Measurements from ENCODE around the gene SLC25A34.
"Not testable (repeated sequence)": the region's sequence is repeated elsewhere in the genome, so short reads cannot be mapped to it uniquely, and the experiment has no call there.

Gene SLC25A34

GRCh38 chr1:15736038-15736891 lies at the start of gene SLC25A34:
Gene SLC25A34, plus strand, starts transcription at chr1:15736258. Its CDS starts 228 bp downstream, at chr1:15736486.
- no peak for DNase-seq

GRCh38 chr1:15687446-15687845 lies 48.6 kb upstream of the SLC25A34 start:
- no peak for DNase-seq

DNA sequence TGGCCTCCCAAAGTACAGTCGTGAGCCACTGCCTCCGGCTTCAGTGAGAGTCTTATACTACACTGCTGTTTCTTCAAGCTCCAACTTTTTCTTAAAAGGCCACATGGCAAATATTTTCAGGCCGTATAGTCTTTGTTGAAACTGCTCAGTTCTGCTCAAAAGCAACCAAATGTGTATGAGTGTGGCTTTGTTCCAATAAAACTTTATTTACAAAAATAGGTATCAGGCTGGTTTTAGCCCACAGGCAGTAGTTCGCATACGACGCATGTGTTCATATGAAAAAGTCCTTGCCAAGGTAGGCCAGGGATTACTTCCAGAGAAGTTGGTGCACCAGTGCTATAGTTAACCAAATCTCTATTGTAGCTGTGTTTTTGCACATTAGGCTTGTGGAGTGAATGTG lies 45.7 kb upstream of the SLC25A34 start:
- no peak for DNase-seq

DNA sequence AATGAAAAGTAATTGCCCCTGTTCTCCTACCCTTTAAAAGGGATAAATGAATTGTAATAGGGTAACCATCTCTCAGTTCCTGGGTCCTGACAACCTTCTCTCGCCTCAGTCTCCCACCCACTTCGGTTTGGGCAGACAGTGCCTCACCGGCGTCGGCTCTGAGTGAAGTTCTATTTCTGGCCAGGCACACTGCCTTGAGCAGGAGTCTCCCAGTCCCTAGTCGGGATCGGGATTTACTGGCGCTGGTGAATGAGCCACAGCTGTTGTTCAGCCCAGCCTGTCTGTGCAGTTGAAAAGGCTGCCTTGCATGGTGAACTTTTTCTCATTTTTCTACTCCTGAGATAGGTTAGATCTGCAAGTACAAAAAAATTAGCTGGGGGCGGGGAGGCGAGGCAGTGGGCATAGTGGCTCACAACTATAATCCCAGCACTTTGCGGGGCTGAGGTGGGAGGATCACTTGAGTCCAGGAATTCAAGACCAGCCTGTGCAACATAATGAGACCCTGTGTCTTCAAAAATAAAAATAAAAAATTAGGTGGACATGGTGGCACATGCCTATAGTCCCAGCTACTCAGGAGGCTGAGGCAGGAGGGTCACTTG lies 44.5 kb upstream of the SLC25A34 start:
- DNase-seq: no peak

GRCh38 chr1:15692121-15692682 lies 43.9 kb upstream of the SLC25A34 start:
- DNase-seq: no peak

DNA sequence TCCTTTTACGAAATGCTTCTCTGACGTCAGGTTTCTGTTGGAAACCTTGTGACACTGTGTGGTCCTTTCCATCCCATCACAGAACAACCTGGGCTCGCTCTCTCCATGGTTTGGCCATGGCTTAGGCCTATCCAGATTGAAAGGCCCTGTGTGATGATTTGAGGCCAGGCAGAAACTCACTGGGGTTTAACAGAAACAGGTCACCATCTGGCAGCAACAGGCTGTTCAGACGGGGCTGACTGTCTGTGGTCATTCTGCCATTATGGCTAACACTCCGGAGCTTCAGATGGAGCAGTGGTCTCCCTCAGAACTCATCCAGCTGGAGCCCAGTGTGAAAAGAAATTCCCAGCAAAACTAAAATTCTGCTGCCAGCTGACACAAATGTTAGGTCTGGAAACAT lies 42.7 kb upstream of the SLC25A34 start:
- peak in 1 of 2 experiments; percentile 72 for DNase-seq

DNA sequence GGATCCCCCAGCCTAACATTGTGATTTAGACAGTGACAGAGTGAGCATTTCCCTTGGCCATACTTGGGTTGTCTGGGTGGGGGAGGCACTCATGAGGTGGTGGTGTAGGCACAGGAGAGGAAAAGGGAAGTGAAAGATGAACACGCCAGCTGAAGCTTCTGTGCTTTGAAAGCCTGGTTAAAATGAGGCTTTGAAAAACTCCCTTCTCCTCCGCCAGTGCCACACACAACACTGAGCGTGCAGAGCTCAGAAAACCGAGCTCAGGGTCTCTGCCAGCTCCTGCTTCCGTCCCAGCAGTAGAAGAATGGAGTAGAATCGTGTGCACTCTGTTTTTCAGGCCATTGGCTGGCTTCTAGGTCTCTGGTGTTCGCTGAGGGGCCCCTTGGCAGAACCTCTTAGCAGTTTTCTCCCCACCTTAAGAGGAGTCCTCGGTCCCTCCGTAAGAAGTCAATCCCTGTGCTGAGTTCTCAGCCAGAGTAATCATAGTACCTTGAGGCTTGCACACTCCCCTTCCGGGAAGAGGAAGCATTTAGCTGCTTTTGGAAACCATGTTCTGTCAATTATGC lies 39.0 kb upstream of the SLC25A34 start:
- no peak for DNase-seq

GRCh38 chr1:15698201-15698600 lies 37.9 kb upstream of the SLC25A34 start:
- no peak for DNase-seq

DNA sequence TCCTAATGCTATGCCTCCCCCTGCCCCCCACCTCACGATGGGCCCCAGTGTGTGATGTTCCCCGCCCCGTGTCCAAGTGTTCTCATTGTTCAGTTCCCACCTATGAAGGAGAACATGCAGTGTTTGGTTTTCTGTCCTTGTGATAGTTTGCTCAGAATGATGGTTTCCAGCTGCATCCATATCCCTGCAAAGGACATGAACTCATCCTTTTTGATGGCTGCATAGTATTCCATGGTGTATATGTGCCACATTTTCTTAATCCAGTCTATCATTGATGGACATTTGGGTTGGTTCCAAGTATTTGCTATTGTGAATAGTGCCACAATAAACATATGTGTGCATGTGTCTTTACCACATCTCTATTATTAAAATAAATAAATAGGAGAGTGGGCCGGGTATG lies 36.7 kb upstream of the SLC25A34 start:
- not testable (repeated sequence) for DNase-seq

DNA sequence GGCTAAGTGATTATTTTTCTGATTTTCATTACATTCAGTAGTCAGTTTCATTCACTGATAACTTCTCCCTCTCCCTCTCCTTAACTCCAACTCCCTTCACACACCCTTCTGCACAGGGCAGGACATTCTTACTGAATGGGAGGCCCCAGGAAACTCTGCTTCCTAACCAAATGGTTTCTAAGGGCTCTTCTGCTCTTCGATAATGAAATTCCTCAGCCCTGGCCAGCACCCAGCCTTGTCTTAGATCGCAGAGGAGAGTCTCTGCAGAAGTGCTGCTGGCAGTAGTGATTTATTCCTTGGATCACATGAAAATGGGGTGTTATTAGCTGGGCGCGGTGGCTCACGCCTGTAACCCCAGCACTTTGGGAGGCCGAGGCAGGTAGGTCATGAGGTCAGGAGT lies 35.5 kb upstream of the SLC25A34 start:
- no peak for DNase-seq

GRCh38 chr1:15701784-15702183 lies 34.3 kb upstream of the SLC25A34 start:
- DNase-seq: no peak

GRCh38 chr1:15702722-15703550 lies 33.1 kb upstream of the SLC25A34 start:
- no peak for DNase-seq

GRCh38 chr1:15703562-15703961 lies 32.5 kb upstream of the SLC25A34 start:
- DNase-seq: no peak

DNA sequence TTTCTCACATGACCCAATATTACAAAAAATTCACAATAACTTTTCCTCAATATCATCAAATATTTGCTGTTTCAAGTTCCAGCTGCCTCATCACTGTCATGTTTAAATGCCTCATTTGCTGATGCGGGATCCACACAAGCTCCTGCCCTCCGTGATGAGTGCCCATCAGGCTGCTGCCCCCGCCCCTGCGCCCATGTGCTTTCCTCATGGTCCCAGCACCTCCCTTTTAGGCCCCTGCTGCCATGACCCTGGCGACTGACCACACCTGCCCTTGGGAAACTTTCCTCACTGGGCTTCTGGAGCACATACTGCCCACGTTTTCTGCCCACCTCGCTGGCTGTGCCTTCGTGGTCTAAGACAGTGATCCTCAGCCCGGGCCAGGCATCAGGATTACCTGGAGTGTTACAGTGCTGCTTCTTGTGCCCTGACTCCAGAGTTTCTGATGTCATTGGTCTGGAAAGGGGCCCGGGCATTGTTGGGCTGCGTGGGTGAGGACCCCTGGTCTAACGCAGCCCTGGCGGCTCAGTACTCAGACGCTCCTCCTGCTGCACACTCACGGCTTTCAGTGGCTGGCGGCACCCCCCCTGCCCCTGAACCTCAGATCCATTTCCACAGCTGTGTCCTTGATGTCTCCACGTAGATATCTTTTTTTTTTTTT lies 31.4 kb upstream of the SLC25A34 start:
- DNase-seq: no peak

GRCh38 chr1:15705184-15705566 lies 30.9 kb upstream of the SLC25A34 start:
- no peak for DNase-seq

GRCh38 chr1:15706751-15707150 lies 29.3 kb upstream of the SLC25A34 start:
- no peak for DNase-seq

DNA sequence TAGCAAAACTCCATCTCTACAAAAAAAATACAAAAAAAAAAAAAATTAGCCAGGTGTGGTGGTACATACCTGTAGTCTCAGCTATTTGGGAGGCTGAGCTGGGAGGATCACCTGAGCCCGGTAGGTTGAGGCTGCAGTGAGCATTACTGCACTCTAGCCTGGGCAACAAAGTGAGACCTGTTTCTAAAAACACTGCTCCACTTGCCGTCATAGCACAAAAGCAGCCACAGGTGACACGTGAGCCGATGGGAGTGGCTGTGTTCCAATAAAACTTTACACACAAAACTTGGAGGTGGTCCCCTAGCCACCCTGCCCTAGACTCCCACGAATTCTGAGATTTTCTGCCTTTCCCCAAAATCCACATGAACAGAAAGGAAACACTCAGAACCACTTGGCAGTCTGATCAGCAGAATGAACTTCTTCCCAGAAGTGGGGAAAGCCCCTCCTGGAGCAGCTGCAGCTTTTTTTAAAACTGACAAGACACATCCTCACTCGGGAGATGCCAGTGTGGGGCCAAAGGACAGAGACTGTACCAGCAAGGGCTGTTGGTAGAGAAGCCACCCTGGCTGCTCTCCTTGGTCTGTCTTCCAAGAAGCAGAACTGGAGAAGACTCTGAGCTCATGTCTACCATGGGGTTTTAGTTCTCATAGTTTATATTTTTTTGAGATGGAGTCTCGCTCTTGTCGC lies 28.7 kb upstream of the SLC25A34 start:
- DNase-seq: no peak

- DNase-seq: no peak
Measured at GRCh38 chr1:15708486-15709137, 27.4 kb upstream of the SLC25A34 start.

GRCh38 chr1:15709226-15709625 lies 26.8 kb upstream of the SLC25A34 start:
- no peak for DNase-seq

DNA sequence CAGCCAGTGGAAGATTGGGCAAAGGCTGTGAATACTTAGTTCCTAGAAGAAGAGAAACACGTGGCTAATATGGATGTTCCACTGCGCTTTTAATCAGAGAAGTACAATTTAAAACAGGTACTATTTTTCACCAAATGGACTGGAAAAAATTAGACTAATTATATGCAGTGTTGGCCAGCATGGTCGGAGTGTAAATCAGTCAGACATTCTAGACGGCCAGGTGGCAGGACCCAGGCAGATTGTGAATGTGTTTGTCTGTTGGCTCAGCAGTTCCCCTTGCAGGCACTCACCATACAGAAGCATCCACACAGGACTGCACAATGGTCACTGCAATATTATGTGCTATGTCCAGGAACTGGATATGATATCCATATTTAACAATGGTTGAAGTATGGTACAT lies 23.9 kb upstream of the SLC25A34 start:
- peak in 1 of 2 experiments; percentile 22 for DNase-seq
